Fibroblast of lung (primary cell): ENCODE measurements around the gene DCAF6. TPM values are rescaled to one million over a fixed set of nuclear protein-coding genes. Genes with fewer than 3 reads are reported as not detected.

ENCODE experiments used
- DNase-seq, 2 donors: peaks; one replicate each; pipeline versions ENCODE4 v3.0.0 to v3.0.0-alpha.2; 2010; ENCODE audit warnings: low read depth in 2 of 2
- H2AFZ ChIP-seq: 2 replicates; pipeline ENCODE4 v1.5.1; 2012; ENCODE audit warnings: low read length, control low read depth, inconsistent platforms
- H3K27ac ChIP-seq: 2 replicates; pipeline ENCODE4 v1.5.1; 2011; ENCODE audit warnings: low read length, control low read depth; ENCODE audit not compliant: insufficient read depth
- H3K27me3 ChIP-seq: 2 replicates; pipeline ENCODE4 v1.5.1; 2011; ENCODE audit warnings: mild to moderate bottlenecking, low read length; ENCODE audit not compliant: control insufficient read depth, insufficient read depth
- H3K36me3 ChIP-seq: 2 replicates; pipeline ENCODE4 v1.5.1; 2011; ENCODE audit warnings: low read length; ENCODE audit not compliant: control insufficient read depth, insufficient read depth
- H3K4me1 ChIP-seq: 2 replicates; pipeline ENCODE4 v1.5.1; 2011; ENCODE audit warnings: low read length; ENCODE audit not compliant: control insufficient read depth, insufficient read depth; ENCODE audit errors: extremely low read depth
- H3K4me2 ChIP-seq: 2 replicates; pipeline ENCODE4 v1.5.1; 2011; ENCODE audit warnings: low read length, control low read depth; ENCODE audit not compliant: insufficient read depth; ENCODE audit errors: extremely low read depth
- H3K4me3 ChIP-seq, 4 experiments: fragments of 200-600 bp in 1 of 4; sonication (generic) in 1 of 4; replicated peaks in 1 of 4; 2 replicates each; pipeline ENCODE4 v1.5.1; 2011 to 2016; ENCODE audit warnings: low read length in 4 of 4, low read depth in 3 of 4, mild to moderate bottlenecking in 3 of 4, control low read depth in 2 of 4, inconsistent platforms in 1 of 4, mixed read lengths in 1 of 4; ENCODE audit not compliant: insufficient read depth in 1 of 4; ENCODE audit errors: control extremely low read depth in 1 of 4
- H3K79me2 ChIP-seq: 2 replicates; pipeline ENCODE4 v1.5.1; 2012; ENCODE audit warnings: mild to moderate bottlenecking, low read length, inconsistent platforms; ENCODE audit not compliant: control insufficient read depth, insufficient read depth
- H3K9ac ChIP-seq: 2 replicates; pipeline ENCODE4 v1.5.1; 2011; ENCODE audit warnings: mild to moderate bottlenecking, low read length, control low read depth; ENCODE audit not compliant: insufficient read depth
- H3K9me3 ChIP-seq: 2 replicates; pipeline ENCODE4 v1.5.1; 2012; ENCODE audit warnings: low read depth, low read length; ENCODE audit not compliant: control insufficient read depth, insufficient read depth
- H4K20me1 ChIP-seq: 2 replicates; pipeline ENCODE4 v1.5.1; 2011; ENCODE audit warnings: low read length; ENCODE audit not compliant: control insufficient read depth, insufficient read depth; ENCODE audit errors: extremely low read depth
- EZH2 ChIP-seq: IDR thresholded peaks from 2 replicates; pipeline ENCODE4 v1.5.1; 2012; ENCODE audit warnings: low read length, control low read depth, mild to moderate bottlenecking; ENCODE audit errors: missing control alignments
- polyA plus RNA-seq, 2 donors: library from polyadenylated mRNA; depleted of rRNA in 1 of 2; stranded (reverse) in 1 of 2; unstranded in 1 of 2; fragments of >200 nt; gene quantifications; 2 replicates each; pipeline ENCODE4 v1.2.1, GENCODE V29; 2011 to 2012; ENCODE audit warnings: missing spikeins in 1 of 2
- total RNA-seq: library from RNA; depleted of rRNA; stranded (reverse); fragments of >200 nt; gene quantifications from 2 replicates; pipeline ENCODE4 v1.2.1, GENCODE V29; 2014
- TF ChIP-seq, protein P1 (sequence below), 2 donors: IDR thresholded peaks in 1 of 2; conservative IDR thresholded peaks in 1 of 2; 1 replicate in 1 of 2; 2 replicates in 1 of 2; pipeline ENCODE4 v1.5.1; 2011 to 2012; ENCODE audit warnings: low read length in 2 of 2, control low read depth in 1 of 2, inconsistent platforms in 1 of 2, low read depth in 1 of 2, mild to moderate bottlenecking in 1 of 2

Gene DCAF6
- total and polyA plus RNA-seq, 2 donors (not counting 1 experiment from before 2014, with no cell fraction given): 64.4 to 143 TPM

DNA sequence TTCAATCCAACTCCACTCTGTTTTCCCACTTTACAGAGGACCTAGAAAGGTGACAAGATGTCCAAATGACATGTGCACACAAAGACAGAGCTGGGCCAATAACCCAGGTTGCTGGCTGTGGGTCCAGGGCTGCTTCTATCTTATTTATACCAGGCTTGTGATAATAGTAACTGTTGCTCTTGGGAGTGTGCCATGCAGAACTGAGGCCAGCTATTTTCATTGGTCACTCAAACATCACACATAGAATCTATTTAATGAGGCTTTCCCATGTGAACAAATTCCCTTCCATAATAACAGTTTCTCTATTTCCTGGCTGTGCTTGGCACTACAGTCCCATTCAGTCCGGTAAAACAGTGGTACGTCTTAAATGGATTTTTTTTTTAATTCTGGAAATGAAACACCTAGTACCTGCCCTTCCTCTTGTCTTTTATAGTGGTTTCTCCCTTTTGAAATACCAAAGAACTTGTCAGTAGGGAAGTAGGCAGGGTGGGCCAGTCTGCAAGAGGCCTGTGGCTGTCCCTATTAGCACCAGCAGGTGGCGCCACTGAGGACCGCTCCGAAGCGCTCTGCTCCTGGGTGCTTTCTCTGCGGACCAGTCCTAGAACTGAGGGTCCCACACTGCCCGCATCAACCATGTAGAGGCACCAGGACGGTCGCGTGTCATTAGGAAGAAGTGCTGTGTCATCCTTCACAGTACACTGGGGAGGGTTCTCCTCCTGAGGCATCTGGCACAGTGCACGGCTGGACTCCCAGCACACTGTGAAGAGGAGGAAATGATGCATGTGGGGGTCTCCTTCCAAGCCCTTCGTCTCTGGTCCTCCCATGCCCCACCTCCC lies 148.1 kb downstream of the DCAF6 start:
- no peaks in the 10 kb centered on the region for H3K79me2 ChIP-seq
- H4K20me1 ChIP-seq: no peaks in the 10 kb centered on the region
- no peak overlapping the region for H3K9ac ChIP-seq
- H3K27me3 ChIP-seq: no peaks in the 10 kb centered on the region
- peaks cover 20% of the 10 kb centered on the region for H3K4me1 ChIP-seq
- peaks cover 3% of the 10 kb centered on the region for H3K36me3 ChIP-seq
- peak; percentile 12 to 49 for DNase-seq
- H3K27ac ChIP-seq: no peak overlapping the region
- H3K9me3 ChIP-seq: no peaks in the 10 kb centered on the region
- TF ChIP-seq, protein P1, sequence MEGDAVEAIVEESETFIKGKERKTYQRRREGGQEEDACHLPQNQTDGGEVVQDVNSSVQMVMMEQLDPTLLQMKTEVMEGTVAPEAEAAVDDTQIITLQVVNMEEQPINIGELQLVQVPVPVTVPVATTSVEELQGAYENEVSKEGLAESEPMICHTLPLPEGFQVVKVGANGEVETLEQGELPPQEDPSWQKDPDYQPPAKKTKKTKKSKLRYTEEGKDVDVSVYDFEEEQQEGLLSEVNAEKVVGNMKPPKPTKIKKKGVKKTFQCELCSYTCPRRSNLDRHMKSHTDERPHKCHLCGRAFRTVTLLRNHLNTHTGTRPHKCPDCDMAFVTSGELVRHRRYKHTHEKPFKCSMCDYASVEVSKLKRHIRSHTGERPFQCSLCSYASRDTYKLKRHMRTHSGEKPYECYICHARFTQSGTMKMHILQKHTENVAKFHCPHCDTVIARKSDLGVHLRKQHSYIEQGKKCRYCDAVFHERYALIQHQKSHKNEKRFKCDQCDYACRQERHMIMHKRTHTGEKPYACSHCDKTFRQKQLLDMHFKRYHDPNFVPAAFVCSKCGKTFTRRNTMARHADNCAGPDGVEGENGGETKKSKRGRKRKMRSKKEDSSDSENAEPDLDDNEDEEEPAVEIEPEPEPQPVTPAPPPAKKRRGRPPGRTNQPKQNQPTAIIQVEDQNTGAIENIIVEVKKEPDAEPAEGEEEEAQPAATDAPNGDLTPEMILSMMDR (conservative IDR thresholded peaks at IDR 0.05 in 1 of 2, IDR thresholded peaks at IDR 0.05 in 1 of 2; ENCODE audit: low read depth in 1 of 2, low read length in 2 of 2): peak; percentile 80 to 94
- TF ChIP-seq EZH2: no peak
- peak overlapping the region; percentile 29 for H2AFZ ChIP-seq
- no peak overlapping the region for H3K4me3 ChIP-seq
- H3K4me2 ChIP-seq: no peak overlapping the region

DNA sequence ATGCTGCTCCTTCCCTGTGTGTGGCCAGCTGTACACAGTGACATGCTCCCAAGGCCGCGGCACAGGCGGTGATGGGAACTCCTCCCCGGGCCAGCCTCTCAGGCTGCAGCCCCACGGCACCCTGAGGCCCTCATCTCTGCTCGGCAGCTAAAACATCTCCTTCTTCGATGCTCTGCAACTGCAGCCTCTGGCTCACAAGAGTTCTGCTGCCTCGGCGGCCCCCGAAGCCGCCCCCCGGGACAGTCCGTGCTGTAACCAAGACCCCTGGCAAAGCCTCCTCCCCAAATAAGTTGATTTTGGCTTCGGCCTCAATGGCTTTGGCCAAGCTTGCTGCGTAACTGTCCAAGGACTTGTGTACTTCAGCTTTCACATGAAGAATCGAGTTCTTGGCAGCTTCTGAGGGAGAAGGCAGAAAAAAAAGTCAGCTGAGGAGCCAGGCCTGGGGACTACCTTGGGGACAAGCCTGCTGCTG lies 149.0 kb downstream of the DCAF6 start:
- peak in 1 of 2 donors; percentile 17 for DNase-seq
- H3K27me3 ChIP-seq: no peaks in the 10 kb centered on the region
- no peak overlapping the region for H2AFZ ChIP-seq
- no peak overlapping the region for H3K9ac ChIP-seq
- H3K27ac ChIP-seq: no peak overlapping the region
- peaks cover 8% of the 10 kb centered on the region for H3K36me3 ChIP-seq
- no peak overlapping the region for H3K4me3 ChIP-seq
- TF ChIP-seq, protein P1 (conservative IDR thresholded peaks at IDR 0.05 in 1 of 2, IDR thresholded peaks at IDR 0.05 in 1 of 2; ENCODE audit: low read depth in 1 of 2, low read length in 2 of 2): no peak
- no peak for TF ChIP-seq EZH2
- H3K4me2 ChIP-seq: no peak overlapping the region
- H3K4me1 ChIP-seq: peaks cover 12% of the 10 kb centered on the region
- H3K9me3 ChIP-seq: no peaks in the 10 kb centered on the region
- H3K79me2 ChIP-seq: no peaks in the 10 kb centered on the region
- no peaks in the 10 kb centered on the region for H4K20me1 ChIP-seq

DNA sequence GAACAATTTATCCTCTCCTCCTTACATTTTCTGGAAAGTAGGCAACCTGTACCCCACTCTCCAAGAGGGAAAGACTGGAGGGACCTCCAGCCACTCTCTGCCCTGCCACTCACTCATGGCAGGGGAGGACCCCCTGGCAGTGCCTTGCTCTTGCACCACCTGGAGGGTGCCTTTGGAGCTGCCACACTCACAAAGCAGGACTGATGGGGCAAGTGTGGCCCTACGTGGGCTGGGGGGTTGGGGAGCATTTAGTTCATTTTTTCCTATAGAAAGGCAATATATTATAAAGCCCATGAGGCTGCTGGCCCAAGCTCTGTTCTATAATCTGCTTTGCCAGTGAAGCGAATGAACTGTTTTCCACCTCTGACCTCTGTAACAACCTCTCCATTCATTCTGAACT lies 150.0 kb downstream of the DCAF6 start:
- no peaks in the 10 kb centered on the region for H4K20me1 ChIP-seq
- no peak for TF ChIP-seq EZH2
- TF ChIP-seq, protein P1 (conservative IDR thresholded peaks at IDR 0.05 in 1 of 2, IDR thresholded peaks at IDR 0.05 in 1 of 2; ENCODE audit: low read depth in 1 of 2, low read length in 2 of 2): no peak
- no peak overlapping the region for H3K9ac ChIP-seq
- H3K4me1 ChIP-seq: peaks cover 9% of the 10 kb centered on the region
- no peaks in the 10 kb centered on the region for H3K9me3 ChIP-seq
- peaks cover 8% of the 10 kb centered on the region for H3K36me3 ChIP-seq
- no peak overlapping the region for H2AFZ ChIP-seq
- no peak overlapping the region for H3K27ac ChIP-seq
- H3K4me3 ChIP-seq: no peak overlapping the region
- H3K4me2 ChIP-seq: no peak overlapping the region
- no peaks in the 10 kb centered on the region for H3K27me3 ChIP-seq
- no peak for DNase-seq
- no peaks in the 10 kb centered on the region for H3K79me2 ChIP-seq
